Psoas muscle (tissue), 8 donors: ENCODE measurements around the gene CA9. TPM values are rescaled to one million over a fixed set of nuclear protein-coding genes. Genes with fewer than 3 reads are reported as not detected.

ENCODE experiments used
- ATAC-seq, 4 donors: fragments of 200-7000 bp; cut with Tn5 transposase; one replicate each; pipeline ENCODE4 v1.9.1; 2020; ENCODE audit warnings: moderate library complexity in 3 of 4, mild to moderate bottlenecking in 2 of 4
- DNase-seq, 2 donors: peaks; one replicate each; pipeline ENCODE4 v3.0.0-alpha.2; 2020
- H3K27ac ChIP-seq: fragments of 200-600 bp; one replicate; pipeline ENCODE4 v1.8.0; 2022
- H3K27me3 ChIP-seq, 3 donors: fragments of 200-600 bp in 1 of 3; one replicate each; pipeline versions ENCODE4 v1.6.1 to v1.8.0; 2013 to 2022; ENCODE audit warnings: low read length in 2 of 3, mild to moderate bottlenecking in 2 of 3, moderate library complexity in 1 of 3; ENCODE audit not compliant: insufficient read depth in 3 of 3
- H3K36me3 ChIP-seq, 2 donors: fragments of 200-600 bp in 1 of 2; one replicate each; pipeline versions ENCODE4 v1.6.1 to v1.8.0; 2013 to 2022; ENCODE audit warnings: low read depth in 1 of 2, mild to moderate bottlenecking in 1 of 2, moderate library complexity in 1 of 2; ENCODE audit not compliant: insufficient read depth in 1 of 2
- H3K4me1 ChIP-seq: fragments of 200-600 bp; one replicate; pipeline ENCODE4 v1.8.0; 2022
- H3K4me3 ChIP-seq: fragments of 200-600 bp; one replicate; pipeline ENCODE4 v1.8.0; 2022; ENCODE audit warnings: mild to moderate bottlenecking
- H3K9me3 ChIP-seq: fragments of 200-600 bp; one replicate; pipeline ENCODE4 v1.8.0; 2022
- WGBS, 3 donors: extraction: QIAGEN DNeasy Blood & Tissue Kit; methylation state at CpG; one replicate each; pipeline versions ENCODE4 v1.1.6 to v1.1.7; 2013; 5-methylcytosine and 5-hydroxymethylcytosine counted together
- intact Hi-C, 2 donors: fragments of 100-400 bp; cut with DNase I; formaldehyde crosslinking; loops; one replicate each; pipeline versions ENCODE4 v1.11.0 to v1.14.2; 2022
- polyA plus RNA-seq, 3 donors: library from polyadenylated mRNA; stranded (reverse); fragments of 200-250 nt; gene quantifications; one replicate each; pipeline ENCODE4 v1.2.3, GENCODE V29; 2013
- total RNA-seq, 4 donors: library from RNA; stranded (reverse); fragmentation: NEBNext Ultra II Directional in 2 of 4; extraction: Animal tissue kit (Norgen Biotek cat#: 25700) in 2 of 4; gene quantifications; one replicate each; pipeline versions ENCODE4 v1.2.1 to v1.2.4, GENCODE V29; 2021 to 2023
- TF ChIP-seq, protein P1 (sequence below): fragments of 200-600 bp; IDR thresholded peaks from one replicate; pipeline ENCODE4 v1.8.0; 2022; ENCODE audit warnings: antibody characterized with exemption
- donor health status: healthy with polysubstance abuse.
- donor health status: DM: no; HTN: no; CAD: no; lungs with moderate emphysema.
- donor health status: Bipolar disorder and iron deficiency.
- donor health status: healthy.
- donor health status: DM: yes; HTN: yes; CAD: no.
- donor health status: DM: no; HTN: no; CAD: no.
- donor health status: DM: no; HTN: no; CAD: no.
- donor health status: DM: yes; HTN: yes; CAD: no.

CA9 gene
- total and polyA plus RNA-seq, 7 donors: 0.03 to 0.49 (median 0.05) TPM; not detected in 4

GRCh38 chr9:35711501-35712428 lies 38.0 kb downstream of the CA9 start:
- intact Hi-C loops: no loop called here
- 87 to 88% (median 87%) methylated on average over 21 of the region's 21 CpGs for WGBS, 3 donors
- no peak overlapping the region for H3K4me3 ChIP-seq
- H3K36me3 ChIP-seq: peaks cover 28 to 99% of the 10 kb centered on the region in 2 donors
- no peaks in the 10 kb centered on the region for H3K4me1 ChIP-seq
- TF ChIP-seq, protein P1, sequence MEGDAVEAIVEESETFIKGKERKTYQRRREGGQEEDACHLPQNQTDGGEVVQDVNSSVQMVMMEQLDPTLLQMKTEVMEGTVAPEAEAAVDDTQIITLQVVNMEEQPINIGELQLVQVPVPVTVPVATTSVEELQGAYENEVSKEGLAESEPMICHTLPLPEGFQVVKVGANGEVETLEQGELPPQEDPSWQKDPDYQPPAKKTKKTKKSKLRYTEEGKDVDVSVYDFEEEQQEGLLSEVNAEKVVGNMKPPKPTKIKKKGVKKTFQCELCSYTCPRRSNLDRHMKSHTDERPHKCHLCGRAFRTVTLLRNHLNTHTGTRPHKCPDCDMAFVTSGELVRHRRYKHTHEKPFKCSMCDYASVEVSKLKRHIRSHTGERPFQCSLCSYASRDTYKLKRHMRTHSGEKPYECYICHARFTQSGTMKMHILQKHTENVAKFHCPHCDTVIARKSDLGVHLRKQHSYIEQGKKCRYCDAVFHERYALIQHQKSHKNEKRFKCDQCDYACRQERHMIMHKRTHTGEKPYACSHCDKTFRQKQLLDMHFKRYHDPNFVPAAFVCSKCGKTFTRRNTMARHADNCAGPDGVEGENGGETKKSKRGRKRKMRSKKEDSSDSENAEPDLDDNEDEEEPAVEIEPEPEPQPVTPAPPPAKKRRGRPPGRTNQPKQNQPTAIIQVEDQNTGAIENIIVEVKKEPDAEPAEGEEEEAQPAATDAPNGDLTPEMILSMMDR: no peak
- no peak overlapping the region for H3K27ac ChIP-seq
- DNase-seq (no peak), ATAC-seq (no peak)
- no peaks in the 10 kb centered on the region for H3K9me3 ChIP-seq
- H3K27me3 ChIP-seq: no peaks in the 10 kb centered on the region

GRCh38 chr9:35712762-35713400 lies 39.2 kb downstream of the CA9 start:
- intact Hi-C loops: no loop called here
- H3K27ac ChIP-seq: no peak overlapping the region

DNA sequence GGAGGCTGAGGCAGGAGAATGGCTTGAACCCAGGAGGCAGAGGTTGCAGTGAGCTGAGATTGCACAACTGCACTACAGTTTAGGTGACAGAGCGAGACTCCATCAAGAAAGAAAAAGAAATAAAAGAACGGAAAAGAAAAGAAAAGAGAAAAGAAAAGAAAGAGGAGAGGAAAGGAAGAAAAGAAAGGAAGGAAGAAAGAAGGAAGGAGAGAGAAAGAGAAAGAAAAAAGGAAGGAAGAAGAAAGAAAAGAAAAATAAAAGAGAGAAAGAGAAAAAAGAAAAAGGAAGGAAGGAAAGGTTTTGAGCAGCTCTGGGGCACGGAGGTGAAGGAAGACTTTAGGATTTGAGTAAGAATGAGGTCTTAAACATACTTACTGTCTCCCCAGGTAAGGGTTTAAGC lies 39.9 kb downstream of the CA9 start:
- Histone ChIP-seq H3K27ac (no peak overlapping the region), H3K9me3 (no peaks in the 10 kb centered on the region), H3K4me3 (no peak overlapping the region), H3K27me3 (no peaks in the 10 kb centered on the region), H3K4me1 (no peaks in the 10 kb centered on the region), H3K36me3 (peaks cover 24 to 99% of the 10 kb centered on the region in 2 donors)
- ATAC-seq (no peak), DNase-seq (no peak)
- TF ChIP-seq, protein P1: no peak
- 91 to 96% (median 94%) methylated on average over 3 of the region's 3 CpGs for WGBS, 3 donors
- intact Hi-C loops: no loop called here

More at GRCh38 chr9:35712762-35713400, 39.2 kb downstream of the CA9 start:
- peaks cover 24 to 99% of the 10 kb centered on the region in 2 donors for H3K36me3 ChIP-seq
- WGBS, 3 donors: 87 to 91% (median 88%) methylated on average over 11 of the region's 11 CpGs
- no peak for ATAC-seq
- TF ChIP-seq, protein P1: no peak
- H3K4me3 ChIP-seq: no peak overlapping the region
- no peaks in the 10 kb centered on the region for H3K4me1 ChIP-seq
- H3K27me3 ChIP-seq: no peaks in the 10 kb centered on the region
- no peak for DNase-seq
- H3K9me3 ChIP-seq: no peaks in the 10 kb centered on the region

- Histone ChIP-seq H3K4me1 (no peaks in the 10 kb centered on the region), H3K27ac (no peak overlapping the region), H3K27me3 (no peaks in the 10 kb centered on the region), H3K4me3 (no peak overlapping the region), H3K36me3 (peaks cover 27 to 99% of the 10 kb centered on the region in 2 donors), H3K9me3 (no peaks in the 10 kb centered on the region)
- ATAC-seq (no peak), DNase-seq (no peak)
- intact Hi-C loops: no loop called here
- WGBS, 3 donors: 75 to 88% (median 78%) methylated on average over 6 of the region's 6 CpGs
- TF ChIP-seq, protein P1: no peak
Observed at GRCh38 chr9:35714123-35714522, 40.4 kb downstream of the CA9 start.
